ENCODE measurements around the gene ATP1B2. TPM values are rescaled to one million over a fixed set of nuclear protein-coding genes. Genes with fewer than 3 reads are reported as not detected.

The ATP1B2 gene
- polyA plus RNA-seq, 2 of the 4 experiments (the other 2 are of a cell fraction): 0.10 to 0.16 TPM

GRCh38 chr17:7627250-7628121 lies 23.2 kb upstream of the ATP1B2 start, which contains the start of gene SAT2:
SAT2 (minus strand) TSS chr17:7627821; CDS start chr17:7627635, 186 bp downstream.
- peak; percentile 94 to 99 for DNase-seq (ENCODE audit: low read depth in 1 of 2, low spot score in 1 of 2)
- no peaks in the 10 kb centered on the region for H3K9me3 ChIP-seq
- POLR2A ChIA-PET: interaction anchor here (0.6 to 2.7 kb wide), 12 partner anchors 13 to 749 kb away, joined by 3 to 81 read pairs (median 5); partner anchors contain the start of genes ATP1B2, CD68, FXR2 and KRABD2
- peak within 1 kb of the TSS; percentile 93 to 94 for H3K27ac ChIP-seq
- peak; percentile 91 to 94 for ATAC-seq
- peak; percentile 70 for FAIRE-seq
- peaks cover 10% of the 10 kb centered on the region; the same call in 2 of the 3 replicates for H3K4me1 ChIP-seq
- WGBS (ENCODE audit: missing lambda C conversion rate): 4% methylated on average over 43 of the region's 54 CpGs
- CTCF ChIA-PET: interaction anchor here (0.6 to 14.2 kb wide), 19 partner anchors 6 to 363 kb away, joined by 3 to 130 read pairs (median 5); partner anchors contain the start of genes ATP1B2, FXR2, MPDU1 and SHBG
- peak within 1 kb of the TSS; percentile 95 for H3K4me2 ChIP-seq
- TF ChIP-seq NFE2L2 (conservative IDR thresholded peaks at IDR 0.05; ENCODE audit: low read length) (no peak), HEYL (CRISPR knock-in tag; IDR thresholded peaks at IDR 0.05) (no peak), RARB (CRISPR knock-in tag; IDR thresholded peaks at IDR 0.05) (no peak), ESRRA (IDR thresholded peaks at IDR 0.05; ENCODE audit: borderline replicate concordance, low read length) (no peak), ZFP36 (IDR thresholded peaks at IDR 0.05; ENCODE audit: borderline replicate concordance, partially characterized antibody) (no peak), RFX5 (IDR thresholded peaks at IDR 0.05) (no peak), CEBPB (IDR thresholded peaks at IDR 0.05) (no peak), KDM5A (IDR thresholded peaks at IDR 0.05) (no peak), RAD21 (conservative IDR thresholded peaks at IDR 0.05 in 1 of 2, IDR thresholded peaks at IDR 0.05 in 1 of 2) (0 out of 5 replicates have a peak, but pooled peaks of 1 of the 2 experiments have one; percentile 17), EHF (CRISPR knock-in tag; IDR thresholded peaks at IDR 0.05) (no peak), MAZ (IDR thresholded peaks at IDR 0.05; ENCODE audit: borderline replicate concordance, low read depth, low read length) (no peak), MAX (IDR thresholded peaks at IDR 0.05) (no peak), HOXA7 (CRISPR knock-in tag; IDR thresholded peaks at IDR 0.05) (no peak), CHD4 (IDR thresholded peaks at IDR 0.05; ENCODE audit: borderline replicate concordance) (no peak), CBX8 (IDR thresholded peaks at IDR 0.05) (no peak), SMC3 (IDR thresholded peaks at IDR 0.05) (0 out of 3 replicates have a peak, but pooled peaks have one; percentile 8), BHLHE40 (IDR thresholded peaks at IDR 0.05; ENCODE audit: low read depth, low read length) (no peak), MYC (IDR thresholded peaks at IDR 0.05; ENCODE audit: borderline replicate concordance, low read length) (no peak), HDAC2 (IDR thresholded peaks at IDR 0.05) (no peak), E2F6 (IDR thresholded peaks at IDR 0.05; ENCODE audit: borderline replicate concordance, low read depth) (0 out of 2 replicates have a peak, but pooled peaks have one; percentile 36), BCL3 (IDR thresholded peaks at IDR 0.05) (peak; percentile 57; the same call in 1 of the 3 replicates), POLR2A (IDR thresholded peaks at IDR 0.05; ENCODE audit: low read length) (peak; percentile 77), SREBF2 (IDR thresholded peaks at IDR 0.05) (no peak), REST (IDR thresholded peaks at IDR 0.05) (no peak), TP53 (CRISPR knock-in tag; IDR thresholded peaks at IDR 0.05) (no peak), ZC3H11A (IDR thresholded peaks at IDR 0.05) (no peak), POLR2AphosphoS2 (conservative IDR thresholded peaks at IDR 0.05; ENCODE audit: low read length) (no peak), JUN (IDR thresholded peaks at IDR 0.05) (peak; percentile 71 to 81; a peak in 4 of 5 replicates), CHD2 (IDR thresholded peaks at IDR 0.05; ENCODE audit: low read length, partially characterized antibody) (no peak), PHF8 (IDR thresholded peaks at IDR 0.05; ENCODE audit: borderline replicate concordance, low read depth) (peak; percentile 95)
- peak within 1 kb of the TSS; percentile 85 for H3K4me3 ChIP-seq

Data from A549 (cell line).